ENCODE results near the gene ALG14. TPM values are rescaled to one million over a fixed set of nuclear protein-coding genes. Genes with fewer than 3 reads are reported as not detected.

ALG14 gene
- total RNA-seq, 1 donor from 2014 or later: 7.5 TPM

GRCh38 chr1:95029532-95029931 is 43.2 kb downstream of the ALG14 start:
- DNase-seq: no peak
- H3K27me3 Mint-ChIP-seq: no peaks in the 10 kb centered on the region
- no peak for ATAC-seq (ENCODE audit: low read depth)
- ChIA-PET POLR2A (no interaction called here), CTCF (no interaction called here)
- intact Hi-C loops (cut with micrococcal nuclease): no loop called here
- H3K27ac Mint-ChIP-seq: no peak overlapping the region
- no peaks in the 10 kb centered on the region for H3K4me1 Mint-ChIP-seq
- peaks cover 25% of the 10 kb centered on the region for H3K36me3 Mint-ChIP-seq (ENCODE audit: low read depth)
- H3K4me3 Mint-ChIP-seq: no peak overlapping the region
- TF ChIP-seq CTCF (IDR thresholded peaks at IDR 0.05): no peak
- H3K9me3 Mint-ChIP-seq: peaks cover 7% of the 10 kb centered on the region

GRCh38 chr1:95028954-95029353 is 43.8 kb downstream of the ALG14 start:
- no peak overlapping the region for H3K4me3 Mint-ChIP-seq
- H3K4me1 Mint-ChIP-seq: no peaks in the 10 kb centered on the region
- DNase-seq: no peak
- no peak for ATAC-seq (ENCODE audit: low read depth)
- no peak for TF ChIP-seq CTCF (IDR thresholded peaks at IDR 0.05)
- no peak overlapping the region for H3K27ac Mint-ChIP-seq
- H3K36me3 Mint-ChIP-seq (ENCODE audit: low read depth): peaks cover 29% of the 10 kb centered on the region
- peaks cover 7% of the 10 kb centered on the region for H3K9me3 Mint-ChIP-seq
- intact Hi-C loops (cut with micrococcal nuclease): no loop called here
- POLR2A ChIA-PET: no interaction called here
- no peaks in the 10 kb centered on the region for H3K27me3 Mint-ChIP-seq
- CTCF ChIA-PET: no interaction called here

- ChIA-PET CTCF (no interaction called here), POLR2A (no interaction called here)
- ATAC-seq (ENCODE audit: low read depth) (no peak), DNase-seq (no peak)
- no peak overlapping the region for H3K27ac Mint-ChIP-seq
- intact Hi-C loops (cut with micrococcal nuclease): no loop called here
- TF ChIP-seq CTCF (IDR thresholded peaks at IDR 0.05): no peak
- H3K9me3 Mint-ChIP-seq: peaks cover 7% of the 10 kb centered on the region
- no peak overlapping the region for H3K4me3 Mint-ChIP-seq
- no peaks in the 10 kb centered on the region for H3K4me1 Mint-ChIP-seq
- H3K36me3 Mint-ChIP-seq (ENCODE audit: low read depth): peaks cover 29% of the 10 kb centered on the region
- no peaks in the 10 kb centered on the region for H3K27me3 Mint-ChIP-seq
These were observed 45.7 kb downstream of the ALG14 start for GRCh38 chr1:95027046-95027445.

- ChIA-PET POLR2A (no interaction called here), CTCF (interaction anchor here (1.6 kb wide), 1 partner anchor 169 kb away, joined by 6 read pairs; no protein-coding TSS in a partner anchor)
- peaks cover 28% of the 10 kb centered on the region for H3K36me3 Mint-ChIP-seq (ENCODE audit: low read depth)
- no peaks in the 10 kb centered on the region for H3K27me3 Mint-ChIP-seq
- no peaks in the 10 kb centered on the region for H3K9me3 Mint-ChIP-seq
- TF ChIP-seq CTCF (IDR thresholded peaks at IDR 0.05): no peak
- H3K4me1 Mint-ChIP-seq: no peaks in the 10 kb centered on the region
- no peak overlapping the region for H3K27ac Mint-ChIP-seq
- ATAC-seq (ENCODE audit: low read depth): no peak
- no peak overlapping the region for H3K4me3 Mint-ChIP-seq
- DNase-seq: no peak
- intact Hi-C loops (cut with micrococcal nuclease): no loop called here
These were observed 49.2 kb downstream of the ALG14 start for GRCh38 chr1:95023399-95024043.

- POLR2A ChIA-PET: no interaction called here
- no peak for DNase-seq
- Mint-ChIP-seq H3K4me3 (no peak overlapping the region), H3K4me1 (no peaks in the 10 kb centered on the region), H3K27me3 (no peaks in the 10 kb centered on the region), H3K27ac (no peak overlapping the region), H3K36me3 (ENCODE audit: low read depth) (peaks cover 23% of the 10 kb centered on the region), H3K9me3 (no peaks in the 10 kb centered on the region)
- ATAC-seq (ENCODE audit: low read depth): no peak
- intact Hi-C loops (cut with micrococcal nuclease): no loop called here
- CTCF ChIA-PET: no interaction called here
- TF ChIP-seq CTCF (IDR thresholded peaks at IDR 0.05): no peak
These were observed 50.2 kb downstream of the ALG14 start for GRCh38 chr1:95022644-95022926.

Data from activated B cell treated with CpG ODN at 0.5 μM for 24 hours (primary cell).